Left ventricle myocardium inferior (tissue), 1 donor: ENCODE measurements around the gene MAP9. TPM values are rescaled to one million over a fixed set of nuclear protein-coding genes. Genes with fewer than 3 reads are reported as not detected.

Source experiments
- DNase-seq: peaks from one replicate; pipeline ENCODE4 v3.0.0-alpha.2; 2020
- H3K27ac ChIP-seq: fragments of 200-600 bp; replicated peaks from 2 replicates; pipeline ENCODE4 v1.8.0; 2021
- H3K27me3 ChIP-seq: fragments of 200-600 bp; 2 replicates; pipeline ENCODE4 v1.8.0; 2021; ENCODE audit warnings: low read depth
- H3K36me3 ChIP-seq: fragments of 200-600 bp; 2 replicates; pipeline ENCODE4 v1.8.0; 2021
- H3K4me1 ChIP-seq: fragments of 200-600 bp; 2 replicates; pipeline ENCODE4 v1.8.0; 2021
- H3K4me3 ChIP-seq: fragments of 200-600 bp; 2 replicates; pipeline ENCODE4 v1.8.0; 2021; ENCODE audit warnings: mild to moderate bottlenecking, moderate library complexity
- H3K9me3 ChIP-seq: fragments of 200-600 bp; replicated peaks from 2 replicates; pipeline ENCODE4 v1.8.0; 2021
- CTCF ChIP-seq: fragments of 200-600 bp; IDR thresholded peaks from 2 replicates; pipeline ENCODE4 v1.8.0; 2021; ENCODE audit warnings: antibody characterized with exemption, mild to moderate bottlenecking, borderline replicate concordance
- intact Hi-C: fragments of 100-400 bp; cut with micrococcal nuclease; formaldehyde crosslinking; loops from one replicate; pipeline ENCODE4 v1.11.0; 2022
- total RNA-seq: library from RNA; stranded (reverse); fragmentation: NEBNext Ultra II Directional; extraction: Animal tissue kit (Norgen Biotek cat#: 25700); gene quantifications from one replicate; pipeline ENCODE4 v1.2.1, GENCODE V29; 2021
- donor health status: DM: no; HTN: yes; CAD: no; lungs with severe emphysema.

MAP9 gene
- total RNA-seq, 1 donor from 2014 or later, result 6.6 TPM

GRCh38 chr4:155304375-155304774 lies 72.4 kb downstream of the MAP9 start:
- TF ChIP-seq CTCF, result no peak
- H3K9me3 ChIP-seq, result no peaks in the 10 kb centered on the region
- H3K4me1 ChIP-seq, result no peaks in the 10 kb centered on the region
- no peaks in the 10 kb centered on the region for H3K27me3 ChIP-seq
- H3K4me3 ChIP-seq, result no peak overlapping the region
- H3K27ac ChIP-seq, result no peak overlapping the region
- no peaks in the 10 kb centered on the region for H3K36me3 ChIP-seq
- intact Hi-C loops, result no loop called here
- DNase-seq, result no peak

DNA sequence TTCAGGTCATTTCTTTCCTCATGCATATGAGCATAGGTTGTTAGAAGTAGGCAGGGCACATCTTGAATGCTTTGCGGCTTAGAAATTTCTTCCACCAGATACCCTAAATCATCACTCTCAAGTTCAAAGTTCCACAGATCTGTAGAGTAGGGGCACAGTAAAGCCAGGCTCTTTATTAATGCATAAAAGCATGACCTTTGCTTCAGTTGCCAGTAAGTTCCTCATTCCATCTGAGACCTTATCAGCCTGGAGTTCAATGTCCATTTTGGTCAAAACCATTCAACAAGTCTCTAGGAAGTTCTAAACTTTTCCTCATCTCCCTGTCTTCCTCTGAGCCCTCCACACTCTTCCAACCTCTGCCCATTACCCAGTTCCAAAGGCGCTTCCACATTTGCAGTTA lies 77.7 kb downstream of the MAP9 start:
- Histone ChIP-seq H3K27me3 (no peaks in the 10 kb centered on the region), H3K9me3 (peaks cover 9% of the 10 kb centered on the region), H3K4me3 (no peak overlapping the region), H3K4me1 (no peaks in the 10 kb centered on the region), H3K36me3 (no peaks in the 10 kb centered on the region), H3K27ac (no peak overlapping the region)
- DNase-seq, result no peak
- intact Hi-C loops, result no loop called here
- no peak for TF ChIP-seq CTCF

Other genes with a start within 250 kb of the MAP9 start
- gene NPY2R, start 168.3 kb downstream of the MAP9 start, total RNA-seq, result not detected